ENCODE data around the gene AGRN. TPM values are rescaled to one million over a fixed set of nuclear protein-coding genes. Genes with fewer than 3 reads are reported as not detected.
A peak's percentile ranks its signal among the peaks of the same experiment; 100 is the strongest.

The AGRN gene
- polyA plus RNA-seq, 1 experiment: 28.3 TPM

DNA sequence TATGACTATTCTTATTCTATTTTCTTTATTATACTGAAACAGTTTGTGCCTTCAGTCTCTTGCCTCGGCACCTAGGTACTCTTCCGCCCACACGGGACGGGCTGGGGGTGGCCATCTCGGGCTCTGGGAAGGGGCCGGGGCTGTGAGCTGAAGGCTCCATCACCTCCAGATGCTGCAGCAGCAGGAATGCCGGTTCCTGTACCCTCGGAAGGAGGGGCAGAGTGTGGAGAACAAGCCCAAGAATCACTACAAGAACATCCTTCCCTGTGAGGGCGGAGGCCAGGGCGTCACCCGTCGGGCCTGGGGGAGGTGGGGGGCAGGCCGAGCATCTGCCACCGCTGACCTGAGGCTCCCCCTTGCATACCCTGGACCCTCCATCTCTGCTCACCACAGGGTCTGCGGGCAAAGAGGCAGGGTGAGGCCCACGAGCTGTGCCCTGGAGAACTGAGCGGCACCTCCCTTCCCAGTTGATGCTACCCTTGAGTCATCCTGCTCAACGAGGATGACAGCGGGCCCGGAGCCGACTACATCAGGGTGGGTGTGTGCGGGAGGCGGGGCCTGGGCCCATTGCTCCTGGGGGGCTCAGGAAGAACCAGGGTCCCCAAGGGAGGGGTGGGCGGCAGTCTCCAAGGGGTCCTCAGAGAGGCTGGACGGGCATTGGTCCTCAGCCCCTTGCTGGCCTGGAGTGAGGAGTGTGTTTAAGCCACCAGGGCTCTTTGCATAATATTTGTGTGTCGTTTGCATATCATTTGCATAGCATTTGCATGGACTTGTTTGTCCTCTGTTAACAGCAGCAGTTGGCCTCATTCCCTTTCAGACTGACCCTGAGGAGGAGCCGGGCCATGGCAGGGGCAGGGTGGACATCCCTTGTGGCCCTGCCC lies 46.7 kb downstream of the AGRN start:
- Histone ChIP-seq H3K27me3 (ENCODE audit: control insufficient read depth, insufficient read depth, low read length) (no peaks in the 10 kb centered on the region), H3K4me3 (ENCODE audit: low read depth, low read length) (no peak overlapping the region), H3K9me3 (ENCODE audit: control insufficient read depth, insufficient read depth, low read length) (peaks cover 3% of the 10 kb centered on the region; the same call in 1 of the 2 replicates), H3K27ac (ENCODE audit: low read depth, low read length) (no peak overlapping the region)
- ChIA-PET POLR2A (no interaction called here), CTCF (interaction anchor here (1.1 kb wide), 1 partner anchor 84 kb away, joined by 3 read pairs; no protein-coding TSS in a partner anchor)
- TF ChIP-seq, protein P1, sequence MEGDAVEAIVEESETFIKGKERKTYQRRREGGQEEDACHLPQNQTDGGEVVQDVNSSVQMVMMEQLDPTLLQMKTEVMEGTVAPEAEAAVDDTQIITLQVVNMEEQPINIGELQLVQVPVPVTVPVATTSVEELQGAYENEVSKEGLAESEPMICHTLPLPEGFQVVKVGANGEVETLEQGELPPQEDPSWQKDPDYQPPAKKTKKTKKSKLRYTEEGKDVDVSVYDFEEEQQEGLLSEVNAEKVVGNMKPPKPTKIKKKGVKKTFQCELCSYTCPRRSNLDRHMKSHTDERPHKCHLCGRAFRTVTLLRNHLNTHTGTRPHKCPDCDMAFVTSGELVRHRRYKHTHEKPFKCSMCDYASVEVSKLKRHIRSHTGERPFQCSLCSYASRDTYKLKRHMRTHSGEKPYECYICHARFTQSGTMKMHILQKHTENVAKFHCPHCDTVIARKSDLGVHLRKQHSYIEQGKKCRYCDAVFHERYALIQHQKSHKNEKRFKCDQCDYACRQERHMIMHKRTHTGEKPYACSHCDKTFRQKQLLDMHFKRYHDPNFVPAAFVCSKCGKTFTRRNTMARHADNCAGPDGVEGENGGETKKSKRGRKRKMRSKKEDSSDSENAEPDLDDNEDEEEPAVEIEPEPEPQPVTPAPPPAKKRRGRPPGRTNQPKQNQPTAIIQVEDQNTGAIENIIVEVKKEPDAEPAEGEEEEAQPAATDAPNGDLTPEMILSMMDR (IDR thresholded peaks at IDR 0.05; ENCODE audit: low read depth, low read length): no peak
- DNase-seq (ENCODE audit: low read depth, low spot score): no peak

DNA sequence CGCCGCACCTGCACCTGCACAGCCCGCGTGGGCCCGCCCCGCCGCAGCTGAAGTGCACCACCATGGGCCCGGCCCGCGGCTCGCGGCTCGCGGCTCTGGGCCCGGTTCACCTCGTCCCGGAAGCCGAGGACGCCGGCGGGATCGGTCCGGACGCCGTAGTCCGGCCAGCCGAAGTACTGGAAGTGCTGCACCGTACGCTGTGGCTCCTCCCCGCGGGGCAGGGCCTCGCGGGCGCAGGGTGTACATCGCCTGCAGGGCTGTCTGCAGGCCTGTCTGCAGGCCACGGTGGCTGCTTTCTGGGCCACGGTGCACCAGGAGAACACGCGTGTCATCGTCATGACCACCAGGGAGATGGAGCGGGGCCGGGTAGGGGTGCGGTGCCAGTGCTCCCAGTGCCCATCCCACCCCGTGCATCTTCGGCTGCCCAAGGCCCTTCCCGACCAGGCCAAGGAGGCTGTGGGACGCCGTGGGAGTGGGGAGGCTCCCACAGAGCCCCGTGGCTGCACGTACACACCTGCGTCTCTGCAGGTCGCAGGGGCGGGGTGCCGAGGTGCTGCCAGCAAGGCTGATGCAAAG lies 47.5 kb downstream of the AGRN start:
- H3K9me3 ChIP-seq (ENCODE audit: control insufficient read depth, insufficient read depth, low read length): peaks cover 3% of the 10 kb centered on the region; the same call in 1 of the 2 replicates
- TF ChIP-seq, protein P1 (IDR thresholded peaks at IDR 0.05; ENCODE audit: low read depth, low read length): no peak
- H3K27me3 ChIP-seq (ENCODE audit: control insufficient read depth, insufficient read depth, low read length): no peaks in the 10 kb centered on the region
- H3K4me3 ChIP-seq (ENCODE audit: low read depth, low read length): no peak overlapping the region
- H3K27ac ChIP-seq (ENCODE audit: low read depth, low read length): no peak overlapping the region
- no peak for DNase-seq (ENCODE audit: low read depth, low spot score)
- ChIA-PET CTCF (interaction anchor here (1.1 kb wide), 1 partner anchor 84 kb away, joined by 3 read pairs; no protein-coding TSS in a partner anchor), POLR2A (no interaction called here)

DNA sequence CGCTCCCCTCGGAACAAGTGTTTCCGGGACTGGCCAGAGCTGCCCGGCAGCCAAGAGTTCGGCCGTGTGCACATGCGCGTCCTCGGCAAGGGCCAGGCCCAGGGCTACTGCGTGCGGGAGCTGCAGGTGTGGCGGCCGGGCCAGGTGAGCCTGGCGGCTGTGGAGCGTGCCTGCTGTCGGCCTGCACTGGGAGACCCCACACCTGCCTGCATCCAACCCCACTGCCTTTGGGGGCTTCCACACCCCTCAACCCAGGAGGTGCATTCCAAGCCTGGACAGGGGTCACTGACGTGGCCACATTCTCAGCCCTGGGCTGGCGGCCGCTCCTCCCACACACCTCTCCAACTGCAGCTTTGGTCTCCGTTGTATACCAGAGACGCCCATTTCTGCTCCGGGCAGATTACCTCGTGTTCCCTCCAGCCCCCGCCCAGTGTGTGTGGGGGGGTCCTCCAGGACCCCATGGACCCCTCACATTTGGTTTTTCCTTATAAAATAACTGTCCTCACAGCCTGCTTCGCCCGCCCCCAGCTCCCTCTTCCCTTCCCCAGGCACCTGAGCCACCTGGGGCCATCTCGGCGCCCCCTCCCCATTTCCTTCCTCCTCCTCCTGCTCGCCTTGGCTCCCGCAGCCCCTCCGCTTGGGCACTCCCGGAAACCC lies 48.1 kb downstream of the AGRN start:
- Histone ChIP-seq H3K27ac (ENCODE audit: low read depth, low read length) (no peak overlapping the region), H3K4me3 (ENCODE audit: low read depth, low read length) (peak overlapping the region; percentile 23), H3K27me3 (ENCODE audit: control insufficient read depth, insufficient read depth, low read length) (no peaks in the 10 kb centered on the region), H3K9me3 (ENCODE audit: control insufficient read depth, insufficient read depth, low read length) (peaks cover 3% of the 10 kb centered on the region; the same call in 1 of the 2 replicates)
- POLR2A ChIA-PET: no interaction called here
- no peak for DNase-seq (ENCODE audit: low read depth, low spot score)
- CTCF ChIA-PET: no interaction called here
- TF ChIP-seq, protein P1 (IDR thresholded peaks at IDR 0.05; ENCODE audit: low read depth, low read length): no peak

DNA sequence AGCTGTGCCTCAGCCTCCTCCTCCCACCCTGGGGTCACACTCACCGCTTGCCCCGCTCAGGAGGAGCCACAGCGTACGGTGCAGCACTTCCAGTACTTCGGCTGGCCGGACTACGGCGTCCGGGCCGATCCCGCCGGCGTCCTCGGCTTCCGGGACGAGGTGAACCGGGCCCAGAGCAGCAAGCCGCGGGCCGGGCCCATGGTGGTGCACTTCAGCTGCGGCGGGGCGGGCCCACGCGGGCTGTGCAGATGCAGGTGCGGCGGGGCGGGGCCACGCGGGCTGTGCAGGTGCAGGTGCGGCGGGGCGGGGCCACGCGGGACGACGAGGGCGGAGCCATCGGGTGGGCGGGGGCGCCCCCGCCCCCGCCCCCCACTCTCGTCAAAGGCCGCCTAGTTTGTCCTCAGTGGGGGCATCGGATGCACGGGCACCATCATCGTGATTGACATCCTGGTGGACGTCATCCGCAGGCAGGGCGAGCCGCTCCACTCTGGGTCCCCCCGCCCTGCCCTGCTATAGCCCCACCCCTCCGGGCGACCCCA lies 48.7 kb downstream of the AGRN start:
- CTCF ChIA-PET: no interaction called here
- Histone ChIP-seq H3K4me3 (ENCODE audit: low read depth, low read length) (peak overlapping the region; percentile 74), H3K27me3 (ENCODE audit: control insufficient read depth, insufficient read depth, low read length) (no peaks in the 10 kb centered on the region), H3K9me3 (ENCODE audit: control insufficient read depth, insufficient read depth, low read length) (peaks cover 3% of the 10 kb centered on the region; the same call in 1 of the 2 replicates), H3K27ac (ENCODE audit: low read depth, low read length) (no peak overlapping the region)
- DNase-seq (ENCODE audit: low read depth, low spot score): no peak
- TF ChIP-seq, protein P1 (IDR thresholded peaks at IDR 0.05; ENCODE audit: low read depth, low read length): no peak
- POLR2A ChIA-PET: no interaction called here
